ENCODE measurements around the gene USP2.

The USP2 gene

DNA sequence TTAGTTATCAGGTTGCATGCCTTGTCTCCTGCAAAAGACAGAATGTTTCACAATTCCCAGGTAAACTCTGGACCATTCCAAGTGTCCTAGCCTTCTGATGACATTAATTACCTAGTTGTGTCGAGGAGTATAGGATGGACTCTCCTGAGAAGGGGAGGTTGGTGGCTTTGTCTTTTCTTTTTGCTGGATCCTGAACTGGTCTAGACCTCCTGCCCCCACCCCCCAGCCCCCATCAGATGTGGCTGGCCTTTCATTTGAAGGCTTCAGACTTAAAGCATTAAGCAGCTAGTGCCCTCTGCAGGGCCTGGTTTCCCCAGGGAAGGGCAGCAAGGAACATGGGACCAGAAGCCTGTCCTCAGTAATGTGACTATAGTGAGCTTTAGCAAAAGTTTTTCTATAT, 74.3 kb downstream of the USP2 start:
- no peak for DNase-seq (ENCODE audit: low read depth in 2 of 2)

GRCh38 chr11:119306373-119306890, 75.1 kb downstream of the USP2 start:
- no peak for DNase-seq (ENCODE audit: low read depth in 2 of 2)

DNA sequence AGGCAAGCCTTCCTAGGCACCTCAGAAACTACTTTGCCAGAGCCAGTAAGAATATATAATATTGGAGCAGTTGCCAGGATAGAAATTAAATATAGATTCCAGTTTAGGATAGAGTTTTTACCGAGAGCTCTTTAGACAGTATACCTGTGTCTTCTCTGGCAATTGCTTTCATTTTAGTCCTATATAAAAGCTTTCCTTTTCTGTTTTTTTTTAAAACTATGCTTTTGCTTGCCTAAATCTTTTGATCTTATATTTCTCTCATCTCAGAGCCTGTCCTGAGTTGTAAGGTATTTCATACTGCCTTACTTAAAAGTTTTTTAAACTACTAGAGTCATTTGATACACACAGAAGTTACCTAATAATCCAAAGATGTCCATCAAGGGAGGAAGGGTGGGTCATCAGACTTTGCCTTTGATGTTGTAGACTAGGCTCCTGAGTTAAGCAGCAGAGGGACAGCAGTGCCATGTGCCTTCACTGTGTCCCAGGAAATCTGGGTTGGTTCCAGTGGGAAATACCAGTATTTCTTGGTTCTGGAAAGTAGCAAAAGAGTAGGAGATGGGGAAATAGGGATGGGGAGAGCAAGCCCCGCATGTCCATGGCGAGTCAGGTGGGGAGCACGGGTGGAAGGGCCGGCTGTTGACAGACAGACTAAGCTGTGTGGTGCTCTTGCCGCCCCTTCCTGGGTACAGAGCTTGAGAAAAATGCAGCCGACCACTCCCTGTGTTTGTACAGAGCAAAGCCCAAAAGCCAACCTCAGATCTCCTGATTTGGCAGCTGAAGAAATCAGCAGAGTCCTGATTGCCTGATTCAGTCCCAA, 75.7 kb downstream of the USP2 start:
- DNase-seq (ENCODE audit: low read depth in 2 of 2): no peak
